Measurements from ENCODE around the gene DSG2. TPM values are rescaled to one million over a fixed set of nuclear protein-coding genes. Genes with fewer than 3 reads are reported as not detected.

DSG2 gene
- total and polyA plus RNA-seq, 2 of the 4 experiments (the other 2 are of a cell fraction) = 1.8 to 2.3 TPM

DNA sequence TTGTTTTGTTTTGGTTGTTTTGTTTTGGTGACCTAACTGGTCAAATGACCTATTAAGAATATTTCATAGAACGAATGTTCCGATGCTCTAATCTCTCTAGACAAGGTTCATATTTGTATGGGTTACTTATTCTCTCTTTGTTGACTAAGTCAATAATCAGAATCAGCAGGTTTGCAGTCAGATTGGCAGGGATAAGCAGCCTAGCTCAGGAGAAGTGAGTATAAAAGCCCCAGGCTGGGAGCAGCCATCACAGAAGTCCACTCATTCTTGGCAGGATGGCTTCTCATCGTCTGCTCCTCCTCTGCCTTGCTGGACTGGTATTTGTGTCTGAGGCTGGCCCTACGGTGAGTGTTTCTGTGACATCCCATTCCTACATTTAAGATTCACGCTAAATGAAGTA lies 93.7 kb downstream of the DSG2 start, which contains the start of gene TTR:
Gene TTR, plus strand, starts transcription at position 250 of the 400 bp plus-strand sequence. Its CDS starts 26 bp downstream, at position 276.
- no peak within 1 kb of the TSS for H2BK5ac ChIP-seq (ENCODE audit: low read depth, low read length, poor library complexity, severe bottlenecking)
- H2BK120ac ChIP-seq (ENCODE audit: low read depth, low read length) = no peak within 1 kb of the TSS
- POLR2A ChIA-PET (ENCODE audit: unreplicated experiment) = no interaction called here
- no peak within 1 kb of the TSS for H4K8ac ChIP-seq (ENCODE audit: low read depth in 2 of 2, low read length in 2 of 2)
- H4K91ac ChIP-seq (ENCODE audit: insufficient read depth, low read depth, low read length) = no peak within 1 kb of the TSS
- H3K56ac ChIP-seq (ENCODE audit: extremely low read depth, insufficient read depth, low read length) = no peak within 1 kb of the TSS
- no peaks in the 10 kb centered on the region for H3K9me3 ChIP-seq (ENCODE audit: control insufficient read depth, insufficient read depth, low read length)
- H3K9ac ChIP-seq (ENCODE audit: low read depth, low read length) = no peak within 1 kb of the TSS
- no peak within 1 kb of the TSS for H3K27ac ChIP-seq (ENCODE audit: insufficient read depth, low read length)
- no peak for DNase-seq
- H3K9me1 ChIP-seq (ENCODE audit: insufficient read depth, low read length) = no peaks in the 10 kb centered on the region
- H2BK15ac ChIP-seq (ENCODE audit: low read depth, low read length) = no peak within 1 kb of the TSS
- H3K79me1 ChIP-seq (ENCODE audit: low read depth in 1 of 2, low read length in 2 of 2) = no peaks in the 10 kb centered on the region
- H3K4me2 ChIP-seq (ENCODE audit: low read depth, low read length) = no peak within 1 kb of the TSS
- H3K36me3 ChIP-seq (ENCODE audit: control insufficient read depth, insufficient read depth, low read length) = no peaks in the 10 kb centered on the region
- H3K4me3 ChIP-seq (ENCODE audit: insufficient read depth, low read depth, low read length) = no peak within 1 kb of the TSS
- H2AFZ ChIP-seq (replicated peaks; ENCODE audit: low read length, poor library complexity) = no peak within 1 kb of the TSS
- ATAC-seq (ENCODE audit: low read depth) = no peak
- no peak within 1 kb of the TSS for H3K14ac ChIP-seq (replicated peaks; ENCODE audit: low read depth, low read length)
- no peak within 1 kb of the TSS for H2AK9ac ChIP-seq (replicated peaks; ENCODE audit: low read depth, low read length, poor library complexity)
- H4K20me1 ChIP-seq (ENCODE audit: insufficient read depth, low read length) = no peaks in the 10 kb centered on the region
- H3K23ac ChIP-seq (ENCODE audit: low read depth, low read length) = no peak within 1 kb of the TSS
- no peak within 1 kb of the TSS for H3K18ac ChIP-seq (ENCODE audit: low read depth, low read length)
- no peak within 1 kb of the TSS for H2BK20ac ChIP-seq (ENCODE audit: low read depth, low read length)
- dilution Hi-C loops (cut with HindIII; ENCODE audit: low sequenced_read_pairs, unreplicated experiment) = no loop called here
- in situ Hi-C loops (cut with MboI; ENCODE audit: low sequenced_read_pairs) = no loop called here
- no peaks in the 10 kb centered on the region for H3K27me3 ChIP-seq (ENCODE audit: control insufficient read depth, insufficient read depth, low read length)
- no peak within 1 kb of the TSS for H2AK5ac ChIP-seq (ENCODE audit: low read depth, low read length)
- WGBS, 2 experiments (ENCODE audit: extremely low coverage in 2 of 2, insufficient read length in 1 of 2) = no CpG with 5 or more reads among the region's 5 CpGs
- no peaks in the 10 kb centered on the region for H3K4me1 ChIP-seq (ENCODE audit: control insufficient read depth, insufficient read depth, low read length)
- H3K4ac ChIP-seq (ENCODE audit: low read depth, low read length) = no peak within 1 kb of the TSS
- TF ChIP-seq NFE2L2 (IDR thresholded peaks at IDR 0.05; ENCODE audit: low read depth, low read length) (no peak), RFX5 (IDR thresholded peaks at IDR 0.05; ENCODE audit: low read depth, low read length) (no peak), FOS (IDR thresholded peaks at IDR 0.05; ENCODE audit: low read depth, low read length) (no peak), MAZ (IDR thresholded peaks at IDR 0.05; ENCODE audit: borderline replicate concordance, low read depth, low read length) (no peak), MXI1 (IDR thresholded peaks at IDR 0.05; ENCODE audit: borderline replicate concordance, low read depth, low read length) (no peak), CEBPB (IDR thresholded peaks at IDR 0.05; ENCODE audit: low read depth, low read length) (no peak), SMC3 (IDR thresholded peaks at IDR 0.05; ENCODE audit: low read depth, low read length) (no peak), CHD1 (IDR thresholded peaks at IDR 0.05; ENCODE audit: low read depth, low read length) (no peak), BHLHE40 (IDR thresholded peaks at IDR 0.05; ENCODE audit: low read depth, low read length) (no peak), ELK1 (IDR thresholded peaks at IDR 0.05; ENCODE audit: borderline replicate concordance, low read depth, low read length) (no peak), POLR2A (IDR thresholded peaks at IDR 0.05; ENCODE audit: low read depth, low read length) (no peak), RAD21 (IDR thresholded peaks at IDR 0.05; ENCODE audit: low read length) (no peak)
- TF ChIP-seq, protein P1, sequence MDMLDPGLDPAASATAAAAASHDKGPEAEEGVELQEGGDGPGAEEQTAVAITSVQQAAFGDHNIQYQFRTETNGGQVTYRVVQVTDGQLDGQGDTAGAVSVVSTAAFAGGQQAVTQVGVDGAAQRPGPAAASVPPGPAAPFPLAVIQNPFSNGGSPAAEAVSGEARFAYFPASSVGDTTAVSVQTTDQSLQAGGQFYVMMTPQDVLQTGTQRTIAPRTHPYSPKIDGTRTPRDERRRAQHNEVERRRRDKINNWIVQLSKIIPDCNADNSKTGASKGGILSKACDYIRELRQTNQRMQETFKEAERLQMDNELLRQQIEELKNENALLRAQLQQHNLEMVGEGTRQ (IDR thresholded peaks at IDR 0.05; ENCODE audit: low read depth, low read length) = no peak
- TF ChIP-seq, protein P2, sequence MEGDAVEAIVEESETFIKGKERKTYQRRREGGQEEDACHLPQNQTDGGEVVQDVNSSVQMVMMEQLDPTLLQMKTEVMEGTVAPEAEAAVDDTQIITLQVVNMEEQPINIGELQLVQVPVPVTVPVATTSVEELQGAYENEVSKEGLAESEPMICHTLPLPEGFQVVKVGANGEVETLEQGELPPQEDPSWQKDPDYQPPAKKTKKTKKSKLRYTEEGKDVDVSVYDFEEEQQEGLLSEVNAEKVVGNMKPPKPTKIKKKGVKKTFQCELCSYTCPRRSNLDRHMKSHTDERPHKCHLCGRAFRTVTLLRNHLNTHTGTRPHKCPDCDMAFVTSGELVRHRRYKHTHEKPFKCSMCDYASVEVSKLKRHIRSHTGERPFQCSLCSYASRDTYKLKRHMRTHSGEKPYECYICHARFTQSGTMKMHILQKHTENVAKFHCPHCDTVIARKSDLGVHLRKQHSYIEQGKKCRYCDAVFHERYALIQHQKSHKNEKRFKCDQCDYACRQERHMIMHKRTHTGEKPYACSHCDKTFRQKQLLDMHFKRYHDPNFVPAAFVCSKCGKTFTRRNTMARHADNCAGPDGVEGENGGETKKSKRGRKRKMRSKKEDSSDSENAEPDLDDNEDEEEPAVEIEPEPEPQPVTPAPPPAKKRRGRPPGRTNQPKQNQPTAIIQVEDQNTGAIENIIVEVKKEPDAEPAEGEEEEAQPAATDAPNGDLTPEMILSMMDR (conservative IDR thresholded peaks at IDR 0.05; ENCODE audit: low read depth, low read length) = no peak
- CTCF ChIA-PET = interaction anchor here (0.6 to 1.0 kb wide), 2 partner anchors 131 to 562 kb away, joined by 3 to 5 read pairs; no protein-coding TSS in a partner anchor
- intact Hi-C loops (cut with micrococcal nuclease) = no loop called here
- no TSS peak for BruUV-seq (replicated peaks)
- H4K5ac ChIP-seq (ENCODE audit: low read depth, low read length) = no peak within 1 kb of the TSS

All from IMR-90 (cell line).